GM21786 (cell line): ENCODE data around the gene TMEM79.

Experiments used
- ATAC-seq: cut with Tn5 transposase; IDR thresholded peaks from one replicate; pipeline ENCODE4 v1.9.1; 2021; ENCODE audit not compliant: unreplicated experiment

The TMEM79 gene

GRCh38 chr1:156284112-156284511 lies at the start of gene TMEM79:
Gene TMEM79, plus strand, starts transcription at chr1:156284325. Its CDS starts 902 bp downstream, at chr1:156285227.
- ATAC-seq: no peak

GRCh38 chr1:156236164-156236563 lies 48.0 kb upstream of the TMEM79 start:
- ATAC-seq: no peak

GRCh38 chr1:156238248-156238647 lies 45.9 kb upstream of the TMEM79 start:
- ATAC-seq: no peak

GRCh38 chr1:156241311-156241811 lies 42.8 kb upstream of the TMEM79 start:
- no peak for ATAC-seq

GRCh38 chr1:156241926-156242325 lies 42.2 kb upstream of the TMEM79 start, which contains the start of gene BGLAP:
Gene BGLAP, plus strand, starts transcription at chr1:156242184. Its CDS starts 48 bp downstream, at chr1:156242232.
- no peak for ATAC-seq

- ATAC-seq: no peak
Observed at GRCh38 chr1:156242738-156243137, 41.4 kb upstream of the TMEM79 start.

GRCh38 chr1:156244126-156244525 lies 40.0 kb upstream of the TMEM79 start:
- ATAC-seq: no peak

- no peak for ATAC-seq
Observed at GRCh38 chr1:156244712-156245111, 39.4 kb upstream of the TMEM79 start.

- no peak for ATAC-seq
Observed at GRCh38 chr1:156245451-156246232, 38.5 kb upstream of the TMEM79 start.

GRCh38 chr1:156246241-156246780 lies 37.8 kb upstream of the TMEM79 start:
- ATAC-seq: no peak

GRCh38 chr1:156246781-156247459 lies 37.2 kb upstream of the TMEM79 start:
- no peak for ATAC-seq

- ATAC-seq: no peak
Observed at GRCh38 chr1:156247460-156248322, 36.4 kb upstream of the TMEM79 start, which contains the start of gene PAQR6. Gene PAQR6, minus strand, starts transcription at chr1:156248056. Its CDS starts 1,325 bp downstream, at chr1:156246731.

GRCh38 chr1:156248323-156248683 lies 35.8 kb upstream of the TMEM79 start:
- no peak for ATAC-seq

GRCh38 chr1:156249593-156249992 lies 34.5 kb upstream of the TMEM79 start:
- ATAC-seq: no peak

- no peak for ATAC-seq
Observed at GRCh38 chr1:156251527-156251926, 32.6 kb upstream of the TMEM79 start.

- no peak for ATAC-seq
Observed at GRCh38 chr1:156253634-156254033, 30.5 kb upstream of the TMEM79 start.

GRCh38 chr1:156257711-156258110 lies 26.4 kb upstream of the TMEM79 start:
- ATAC-seq: no peak

- ATAC-seq: no peak
Observed at GRCh38 chr1:156258859-156259258, 25.3 kb upstream of the TMEM79 start.

GRCh38 chr1:156259805-156260204 lies 24.3 kb upstream of the TMEM79 start:
- ATAC-seq: no peak

GRCh38 chr1:156260896-156261295 lies 23.2 kb upstream of the TMEM79 start:
- ATAC-seq: no peak
